PC-9 (cell line): ENCODE results near the gene LMAN2. TPM values are rescaled to one million over a fixed set of nuclear protein-coding genes. Genes with fewer than 3 reads are reported as not detected.
A peak's percentile ranks its signal among the peaks of the same experiment; 100 is the strongest.

Source experiments
- Bru-seq: library from RNA; stranded (reverse); fragments of 400-500 nt; gene quantifications from one replicate; lab custom pipeline; 2021; lab: Mats Ljungman, UMichigan
- BruChase-seq, 2 experiments: library from RNA; stranded (reverse); fragments of 400-500 nt; gene quantifications; one replicate each; lab custom pipeline; 2021; lab: Mats Ljungman, UMichigan
- BruUV-seq: library from RNA; stranded (reverse); fragments of 400-500 nt; replicated peaks from 2 replicates; lab custom pipeline; 2021; lab: Mats Ljungman, UMichigan
- CTCF ChIA-PET: fragments of 300-600 bp; sonication (Branson Sonifier 250); formaldehyde crosslinking; loops from one replicate; lab custom pipeline; 2022; ENCODE audit warnings: antibody characterized with exemption; lab: Charles Lee
- POLR2A ChIA-PET: fragments of 300-600 bp; sonication (Branson Sonifier 250); formaldehyde crosslinking; loops from one replicate; lab custom pipeline; 2022; ENCODE audit warnings: antibody characterized with exemption; ENCODE audit not compliant: unreplicated experiment; lab: Charles Lee
- DNase-seq, 2 experiments: peaks; one replicate each; pipeline versions ENCODE4 v3.0.0 to v3.0.0-alpha.2; 2015 to 2022; ENCODE audit warnings: mixed read lengths in 1 of 2
- H2AFZ ChIP-seq: fragments of 200-600 bp; sonication (generic); 2 replicates; pipeline ENCODE4 v1.8.1; 2017; ENCODE audit warnings: antibody characterized with exemption
- H3F3A ChIP-seq: fragments of 200-600 bp; sonication (generic); 2 replicates; pipeline ENCODE4 v1.8.1; 2017; ENCODE audit warnings: antibody characterized with exemption, mild to moderate bottlenecking, low read depth; ENCODE audit not compliant: insufficient read depth
- H3K27ac ChIP-seq: fragments of 200-600 bp; sonication (generic); 2 replicates; pipeline ENCODE4 v1.6.1; 2016; ENCODE audit warnings: mixed run types
- H3K27me3 ChIP-seq: fragments of 200-600 bp; sonication (generic); 2 replicates; pipeline ENCODE4 v1.6.1; 2016; ENCODE audit warnings: low read depth, mixed run types; ENCODE audit not compliant: insufficient read depth
- H3K36me3 ChIP-seq: fragments of 200-600 bp; sonication (generic); 2 replicates; pipeline ENCODE4 v1.6.1; 2016; ENCODE audit warnings: low read depth, mixed run types
- H3K4me1 ChIP-seq: fragments of 200-600 bp; sonication (generic); replicated peaks from 2 replicates; pipeline ENCODE4 v1.6.1; 2016; ENCODE audit warnings: mixed run types; ENCODE audit not compliant: insufficient read depth
- H3K4me2 ChIP-seq: fragments of 200-600 bp; sonication (generic); 2 replicates; pipeline ENCODE4 v1.6.1; 2017; ENCODE audit warnings: mixed run types
- H3K4me3 ChIP-seq: fragments of 200-600 bp; sonication (generic); 2 replicates; pipeline ENCODE4 v1.6.1; 2016; ENCODE audit warnings: mixed run types
- H3K79me2 ChIP-seq: fragments of 200-600 bp; sonication (generic); 2 replicates; pipeline ENCODE4 v1.6.1; 2017; ENCODE audit warnings: low read depth, mixed run types
- H3K9me2 ChIP-seq: fragments of 200-600 bp; sonication (generic); 2 replicates; pipeline ENCODE4 v1.8.1; 2017; ENCODE audit warnings: mild to moderate bottlenecking; ENCODE audit not compliant: insufficient read depth
- H3K9me3 ChIP-seq: fragments of 200-600 bp; sonication (generic); 2 replicates; pipeline ENCODE4 v1.8.1; 2016; ENCODE audit warnings: low read depth; ENCODE audit not compliant: insufficient read depth
- H4K20me1 ChIP-seq: fragments of 200-600 bp; sonication (generic); 2 replicates; pipeline ENCODE4 v1.8.1; 2017; ENCODE audit not compliant: insufficient read depth
- EZH2 ChIP-seq: fragments of 200-600 bp; sonication (generic); IDR thresholded peaks from 2 replicates; pipeline ENCODE4 v1.8.0; 2017; ENCODE audit warnings: antibody characterized with exemption, low read depth
- intact Hi-C: fragments of 100-400 bp; cut with micrococcal nuclease; formaldehyde crosslinking; loops from one replicate; pipeline ENCODE4 v1.10.0; 2022; ENCODE audit not compliant: unreplicated experiment
- long read RNA-seq: library from polyadenylated mRNA; stranded (forward); transcript quantifications from one replicate; pipeline ENCODE4 v2.0.0, GENCODE V29; 2022
- total RNA-seq: library from RNA; stranded (reverse); gene quantifications from 2 replicates; pipeline ENCODE4 v1.2.3, GENCODE V29; 2021
- TF ChIP-seq, protein P1 (sequence below): fragments of 200-600 bp; sonication (generic); conservative IDR thresholded peaks from 2 replicates; pipeline ENCODE4 v1.6.1; 2017; ENCODE audit warnings: mixed run types, antibody characterized with exemption, mild to moderate bottlenecking, moderate library complexity

The LMAN2 gene, protein sequence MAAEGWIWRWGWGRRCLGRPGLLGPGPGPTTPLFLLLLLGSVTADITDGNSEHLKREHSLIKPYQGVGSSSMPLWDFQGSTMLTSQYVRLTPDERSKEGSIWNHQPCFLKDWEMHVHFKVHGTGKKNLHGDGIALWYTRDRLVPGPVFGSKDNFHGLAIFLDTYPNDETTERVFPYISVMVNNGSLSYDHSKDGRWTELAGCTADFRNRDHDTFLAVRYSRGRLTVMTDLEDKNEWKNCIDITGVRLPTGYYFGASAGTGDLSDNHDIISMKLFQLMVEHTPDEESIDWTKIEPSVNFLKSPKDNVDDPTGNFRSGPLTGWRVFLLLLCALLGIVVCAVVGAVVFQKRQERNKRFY
- total RNA-seq (129 and 153 TPM in 2 replicates), Bru-seq, nascent RNA (percentile 86 among the genes with signal in this experiment), BruChase-seq, experiment 1, labeled RNA remaining after a 2-hour chase (percentile 76 among the genes with signal in this experiment), BruChase-seq, experiment 2, labeled RNA remaining after a 6-hour chase (percentile 86 among the genes with signal in this experiment)
- long read RNA-seq, transcript LMAN2-201 (8 exons, 1,800 nt) = major isoform, 664 of 691 reads
- long read RNA-seq, transcript LMAN2-208 (8 exons, 1,149 nt) = minor isoform, 5 of 691 reads
- long read RNA-seq, partial matches to known transcripts = 12 of 691 reads
- long read RNA-seq, other reads (novel, unspliced or antisense) = 10 of 691 reads

DNA sequence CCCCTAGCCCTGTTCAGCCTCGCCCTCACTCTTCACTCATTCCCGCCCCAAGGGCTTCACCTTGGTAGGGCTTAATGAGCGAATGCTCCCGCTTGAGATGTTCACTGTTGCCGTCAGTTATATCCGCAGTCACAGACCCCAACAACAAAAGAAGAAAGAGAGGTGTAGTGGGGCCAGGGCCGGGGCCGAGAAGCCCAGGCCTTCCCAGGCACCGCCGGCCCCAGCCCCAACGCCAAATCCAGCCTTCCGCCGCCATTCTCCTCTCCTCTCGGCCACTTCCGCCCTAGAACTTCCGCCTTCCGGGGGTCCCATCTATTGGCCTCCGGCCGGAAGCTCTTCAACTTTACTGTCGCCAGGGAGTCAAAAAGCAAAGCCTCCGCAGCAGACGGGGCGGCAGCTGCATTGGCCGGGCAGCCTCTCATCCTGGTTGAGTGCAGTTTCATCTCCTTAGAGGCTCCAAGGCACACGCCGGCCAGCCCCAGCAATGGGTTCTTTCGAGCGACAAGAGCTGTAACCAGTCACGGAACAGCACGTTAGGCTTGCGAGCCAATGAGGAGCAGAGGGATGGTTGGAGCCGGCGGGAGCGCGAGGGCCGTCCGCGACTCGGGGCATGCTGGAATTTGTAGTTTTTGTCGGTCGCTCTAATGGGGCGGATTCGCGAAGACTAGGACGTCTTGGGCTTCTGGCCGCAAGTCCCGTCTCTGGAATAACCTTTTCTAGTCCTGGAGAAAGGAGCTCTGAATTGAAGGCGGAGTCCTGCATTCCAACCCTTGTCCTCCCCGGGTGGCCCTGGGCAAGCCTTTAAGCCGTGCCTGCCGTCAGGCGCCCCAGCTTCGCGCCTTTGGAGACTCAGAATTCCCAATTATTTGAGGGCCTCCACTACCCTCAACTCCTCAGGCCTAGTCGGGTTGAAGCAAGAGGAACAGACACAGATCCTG is at the start of gene LMAN2:
LMAN2 (minus strand) TSS at position 277 of the 938 bp plus-strand sequence; CDS start at position 256, 21 bp downstream.
- H2AFZ ChIP-seq = peak within 1 kb of the TSS; percentile 81
- H3K79me2 ChIP-seq = peaks cover 47% of the 10 kb centered on the region
- intact Hi-C loops = loop anchor here (5.0 kb wide), 1 partner anchor 41 kb away; no protein-coding TSS in a partner anchor
- TF ChIP-seq EZH2 = no peak
- TF ChIP-seq, protein P1, sequence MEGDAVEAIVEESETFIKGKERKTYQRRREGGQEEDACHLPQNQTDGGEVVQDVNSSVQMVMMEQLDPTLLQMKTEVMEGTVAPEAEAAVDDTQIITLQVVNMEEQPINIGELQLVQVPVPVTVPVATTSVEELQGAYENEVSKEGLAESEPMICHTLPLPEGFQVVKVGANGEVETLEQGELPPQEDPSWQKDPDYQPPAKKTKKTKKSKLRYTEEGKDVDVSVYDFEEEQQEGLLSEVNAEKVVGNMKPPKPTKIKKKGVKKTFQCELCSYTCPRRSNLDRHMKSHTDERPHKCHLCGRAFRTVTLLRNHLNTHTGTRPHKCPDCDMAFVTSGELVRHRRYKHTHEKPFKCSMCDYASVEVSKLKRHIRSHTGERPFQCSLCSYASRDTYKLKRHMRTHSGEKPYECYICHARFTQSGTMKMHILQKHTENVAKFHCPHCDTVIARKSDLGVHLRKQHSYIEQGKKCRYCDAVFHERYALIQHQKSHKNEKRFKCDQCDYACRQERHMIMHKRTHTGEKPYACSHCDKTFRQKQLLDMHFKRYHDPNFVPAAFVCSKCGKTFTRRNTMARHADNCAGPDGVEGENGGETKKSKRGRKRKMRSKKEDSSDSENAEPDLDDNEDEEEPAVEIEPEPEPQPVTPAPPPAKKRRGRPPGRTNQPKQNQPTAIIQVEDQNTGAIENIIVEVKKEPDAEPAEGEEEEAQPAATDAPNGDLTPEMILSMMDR = no peak
- ChIA-PET POLR2A (interaction anchor here (0.5 to 0.9 kb wide), 5 partner anchors 13 to 822 kb away, joined by 3 to 12 read pairs (median 7); no protein-coding TSS in a partner anchor), CTCF (interaction anchor here (0.6 to 1.3 kb wide), 8 partner anchors 15 to 74 kb away, joined by 3 to 12 read pairs (median 4); partner anchors contain the start of gene GRK6)
- H3K4me1 ChIP-seq = peaks cover 20% of the 10 kb centered on the region
- H3K9me2 ChIP-seq = no peaks in the 10 kb centered on the region
- H3K27me3 ChIP-seq = no peaks in the 10 kb centered on the region
- H3K4me2 ChIP-seq = peak within 1 kb of the TSS; percentile 88
- H3K4me3 ChIP-seq = peak within 1 kb of the TSS; percentile 78
- 0 out of 2 replicates have a peak, but pooled peaks cover 6% of the 10 kb centered on the region for H3K36me3 ChIP-seq
- TSS peak; percentile 91 for BruUV-seq
- peak within 1 kb of the TSS; percentile 85 for H3K27ac ChIP-seq
- H4K20me1 ChIP-seq = peaks cover 11% of the 10 kb centered on the region
- H3K9me3 ChIP-seq = no peaks in the 10 kb centered on the region
- 0 out of 2 replicates have a peak, but pooled peaks cover 8% of the 10 kb centered on the region for H3F3A ChIP-seq
- DNase-seq = peak; percentile 88 to 92

DNA sequence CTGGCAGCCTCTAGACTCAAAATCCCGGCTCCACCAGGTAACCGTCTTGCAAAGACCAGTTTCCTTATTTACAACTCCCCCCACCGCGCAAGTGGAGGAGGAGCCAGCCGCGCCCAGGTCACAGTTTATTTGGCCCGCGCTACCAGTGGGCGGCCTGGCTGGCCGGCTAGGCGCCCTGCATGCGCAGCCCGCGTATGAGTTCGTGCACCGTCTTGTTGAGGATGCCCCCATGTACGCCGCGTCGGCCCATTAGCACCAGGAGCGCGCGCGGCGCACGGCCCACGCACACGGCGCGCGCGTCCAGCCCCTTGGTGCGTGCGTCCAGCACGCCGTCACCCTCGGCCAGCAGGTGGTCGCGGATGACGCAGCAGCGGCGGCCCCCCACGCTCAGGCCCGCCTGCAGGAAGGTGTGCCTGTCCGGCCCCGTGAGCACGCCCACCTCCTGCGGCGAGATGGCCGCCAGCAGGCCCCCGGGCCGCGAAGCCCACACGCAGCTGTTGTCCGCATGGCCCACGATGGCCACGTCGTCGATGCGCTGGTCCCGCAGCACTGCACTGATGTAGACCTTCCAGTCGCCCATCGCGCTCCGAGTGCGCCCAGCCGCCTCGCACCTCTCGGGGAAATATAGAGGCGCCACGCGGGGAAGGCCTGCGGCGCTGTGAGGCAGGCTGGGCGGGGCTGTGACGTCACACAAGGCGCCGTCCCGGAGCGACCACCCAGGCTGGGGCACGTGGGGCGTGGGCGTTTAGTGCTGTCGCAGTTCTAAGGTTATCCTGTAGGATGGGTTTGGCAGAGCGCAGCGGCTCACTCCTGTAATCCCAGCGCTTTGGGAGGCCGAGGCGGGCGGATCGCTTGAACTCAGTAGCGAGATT is 48.8 kb upstream of the LMAN2 start, which contains the start of gene PFN3:
PFN3 (minus strand) TSS at position 665 of the 872 bp plus-strand sequence; CDS start at position 580, 85 bp downstream.
- no peaks in the 10 kb centered on the region for H3K9me2 ChIP-seq
- no TSS peak for BruUV-seq
- ChIA-PET CTCF (no interaction called here), POLR2A (no interaction called here)
- no peaks in the 10 kb centered on the region for H3K79me2 ChIP-seq
- H3F3A ChIP-seq = peaks cover 12% of the 10 kb centered on the region; the same call in 1 of the 2 replicates
- H3K27ac ChIP-seq = no peak within 1 kb of the TSS
- H3K9me3 ChIP-seq = no peaks in the 10 kb centered on the region
- no peaks in the 10 kb centered on the region for H3K27me3 ChIP-seq
- H2AFZ ChIP-seq = no peak within 1 kb of the TSS
- DNase-seq = no peak
- H3K4me2 ChIP-seq = no peak within 1 kb of the TSS
- no peaks in the 10 kb centered on the region for H4K20me1 ChIP-seq
- no peak within 1 kb of the TSS for H3K4me3 ChIP-seq
- H3K4me1 ChIP-seq = peaks cover 3% of the 10 kb centered on the region; the same call in 1 of the 2 replicates
- intact Hi-C loops = no loop called here
- TF ChIP-seq, protein P1 = no peak
- TF ChIP-seq EZH2 = no peak
- H3K36me3 ChIP-seq = no peaks in the 10 kb centered on the region
